ENCODE results near the gene CTDSPL.

CTDSPL gene

DNA sequence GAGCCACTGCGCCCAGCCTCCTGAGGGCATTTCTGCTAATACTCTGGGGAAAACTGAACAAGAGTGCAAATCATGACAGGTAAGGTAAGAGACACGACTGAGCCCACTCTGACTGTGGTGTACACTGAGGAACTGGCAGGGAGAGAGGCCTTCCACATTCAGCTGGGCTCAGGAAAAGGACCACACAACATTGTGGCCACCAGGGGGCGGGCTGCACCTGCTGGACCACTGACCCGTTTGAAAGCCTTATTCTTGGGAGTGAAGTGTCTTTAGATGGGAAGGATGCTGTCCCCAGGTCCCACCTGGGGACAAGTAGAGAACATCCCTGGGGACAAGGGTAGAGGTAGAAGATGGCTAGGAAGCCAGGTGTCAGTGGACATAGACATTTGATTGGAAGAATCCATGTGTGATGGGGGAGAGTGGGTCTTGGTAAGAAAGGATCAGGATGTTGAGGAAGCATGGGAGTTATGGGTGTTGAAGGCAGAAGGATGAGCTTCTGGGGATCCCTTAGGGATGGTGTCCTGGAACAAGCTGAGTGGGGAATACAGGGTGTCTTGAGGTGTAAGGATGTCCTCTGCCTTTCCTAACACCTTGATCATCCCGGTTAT, 6.2 kb upstream of the CTDSPL start:
- DNase-seq = peak; percentile 85

DNA sequence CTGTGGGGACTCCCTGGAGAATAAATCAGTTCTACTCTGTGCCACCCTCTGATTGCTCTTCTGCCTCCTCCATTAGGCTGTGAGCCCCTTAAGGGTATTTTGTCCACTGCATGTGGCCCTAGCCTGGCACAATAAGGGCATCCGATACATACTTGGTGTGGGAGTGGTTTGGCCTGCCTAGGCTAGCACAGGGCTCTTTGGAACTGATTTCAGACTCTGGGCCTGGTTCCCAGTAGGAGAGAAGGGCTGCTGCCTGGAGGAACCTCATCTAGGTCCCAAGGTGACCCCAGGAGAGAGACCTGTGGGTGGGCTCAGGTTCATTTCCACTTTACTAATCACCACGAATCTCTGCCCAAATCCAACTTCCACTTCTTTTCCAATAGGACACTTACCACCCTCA, 5.3 kb upstream of the CTDSPL start:
- DNase-seq = no peak

DNA sequence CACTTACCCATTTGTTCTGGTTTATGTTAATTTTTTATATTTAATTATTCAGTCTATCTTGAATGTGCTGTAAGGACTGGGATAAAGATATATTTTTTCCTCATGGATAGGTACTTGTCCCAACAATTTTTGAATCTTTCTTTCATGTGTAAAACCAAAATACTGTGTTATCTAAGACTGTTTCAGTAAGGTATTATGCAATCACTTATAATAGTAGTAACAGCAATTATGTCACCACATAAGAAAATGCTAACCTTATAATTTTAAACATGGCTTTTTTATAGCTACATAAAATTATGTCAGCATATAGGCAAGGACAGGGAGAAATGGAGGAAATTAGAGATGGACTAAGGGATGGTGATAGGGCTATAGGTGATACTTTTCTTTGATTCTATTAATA, 2.9 kb upstream of the CTDSPL start:
- no peak for DNase-seq

DNA sequence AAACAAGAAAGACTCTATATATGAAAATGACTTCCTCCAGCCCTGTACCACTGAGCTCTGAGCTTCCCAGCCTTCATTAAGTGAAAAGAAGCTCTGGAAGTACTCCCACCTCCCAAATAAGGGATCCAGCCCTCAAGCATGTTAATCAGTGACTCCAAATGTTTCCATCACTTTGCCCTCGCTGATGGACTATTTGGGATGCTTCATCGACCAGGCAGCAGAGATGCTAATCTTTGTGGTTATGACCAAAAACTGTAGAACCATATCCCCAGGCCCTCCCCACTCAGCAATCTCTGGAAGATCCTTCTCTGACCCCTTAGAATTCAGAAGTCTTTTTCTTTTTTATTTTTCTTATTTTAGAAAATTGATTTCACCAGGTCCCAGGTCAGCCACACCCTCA, 2.3 kb upstream of the CTDSPL start:
- no peak for DNase-seq

DNA sequence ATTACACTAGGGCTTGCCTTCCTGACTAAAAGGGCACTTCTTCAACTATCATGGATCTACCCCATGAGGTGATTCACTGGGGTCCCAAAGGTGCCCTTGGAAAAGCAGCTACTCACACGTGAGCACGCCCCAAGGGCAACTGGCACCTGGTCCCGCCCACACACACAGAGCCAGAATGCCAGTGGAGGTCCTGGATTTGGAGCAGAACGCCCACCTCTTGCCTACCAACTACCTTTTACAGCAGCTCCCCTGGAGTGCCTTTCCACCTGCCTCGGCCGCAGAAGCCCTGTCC, 1.8 kb upstream of the CTDSPL start:
- DNase-seq = peak; percentile 4

DNA sequence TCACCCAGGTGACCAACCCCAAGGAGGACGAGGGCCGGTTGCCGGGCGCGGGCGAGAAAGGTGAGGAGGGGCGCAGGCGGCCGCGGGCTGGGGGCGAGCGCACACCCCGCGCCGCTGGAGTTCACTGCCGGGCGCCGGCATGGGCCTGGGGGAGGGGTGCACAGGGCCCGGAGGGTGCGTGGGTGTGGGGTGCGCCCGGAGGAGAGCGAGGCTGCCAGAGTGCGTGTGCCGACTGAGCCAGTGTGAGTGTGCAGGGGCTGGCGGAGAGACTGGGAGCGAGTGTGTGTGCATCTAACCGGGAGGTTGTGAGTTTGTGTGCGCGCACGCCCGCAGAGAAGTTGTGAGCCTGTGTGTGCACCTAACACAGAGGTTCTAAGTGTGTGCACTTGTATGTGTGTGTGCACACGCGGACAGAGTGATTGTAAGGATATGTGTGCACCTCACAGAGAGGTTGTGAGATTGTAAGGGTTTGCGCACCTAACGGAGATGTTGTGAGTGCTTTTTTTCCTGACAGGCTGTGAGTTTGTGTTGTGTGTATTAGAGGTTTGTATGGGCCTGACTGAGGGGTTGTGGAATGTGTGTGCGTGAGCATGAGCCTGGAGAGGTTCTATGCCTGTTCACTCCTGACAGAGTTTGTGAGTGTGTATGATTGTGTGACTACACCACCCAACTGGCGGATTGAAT, 681 bp downstream of the CTDSPL start:
- DNase-seq = peak; percentile 75

DNA sequence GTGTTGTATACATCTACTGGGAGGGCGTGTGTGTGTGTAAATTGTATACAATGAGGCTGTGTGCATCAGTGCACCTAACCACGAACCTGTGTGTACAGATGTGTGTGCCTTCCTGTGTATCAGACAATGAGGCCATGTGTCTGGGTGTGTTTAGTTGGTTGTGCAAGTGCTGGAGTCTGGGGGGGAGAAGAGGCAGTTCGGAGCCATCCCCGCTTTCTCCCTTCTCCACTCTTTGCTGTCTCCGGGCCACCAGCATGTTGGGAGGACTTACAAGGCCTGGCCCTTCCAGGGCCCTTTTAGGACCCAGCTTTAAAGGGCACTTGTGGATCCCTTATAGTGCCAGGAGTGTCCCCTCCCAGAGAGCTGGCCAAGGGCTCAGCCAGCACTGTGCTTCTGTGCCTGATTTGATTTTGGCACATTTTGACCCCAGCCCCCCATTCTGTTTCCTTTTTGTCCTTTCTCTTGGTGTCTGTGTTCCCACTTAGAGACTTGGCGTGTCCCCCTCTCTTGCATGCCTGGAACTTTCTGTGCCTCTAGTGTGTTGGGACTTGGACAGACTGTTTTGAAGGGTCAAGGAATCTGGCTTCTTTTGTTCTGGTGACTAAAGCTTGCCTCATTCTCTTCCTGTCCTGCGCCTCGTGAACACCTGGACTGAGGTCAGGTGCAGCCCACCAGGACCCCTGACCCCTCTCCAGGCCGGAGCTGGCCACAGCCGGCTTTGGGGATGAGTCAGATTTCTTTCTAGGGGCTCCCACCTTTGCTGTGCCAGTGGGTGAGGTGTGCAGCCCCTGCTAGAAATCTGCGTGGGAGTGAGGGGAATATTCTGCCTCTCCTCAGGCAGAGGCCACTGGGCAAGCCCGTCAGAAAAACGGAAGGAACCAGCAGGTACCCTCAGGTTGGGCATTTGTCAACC, 1.5 kb downstream of the CTDSPL start:
- no peak for DNase-seq

DNA sequence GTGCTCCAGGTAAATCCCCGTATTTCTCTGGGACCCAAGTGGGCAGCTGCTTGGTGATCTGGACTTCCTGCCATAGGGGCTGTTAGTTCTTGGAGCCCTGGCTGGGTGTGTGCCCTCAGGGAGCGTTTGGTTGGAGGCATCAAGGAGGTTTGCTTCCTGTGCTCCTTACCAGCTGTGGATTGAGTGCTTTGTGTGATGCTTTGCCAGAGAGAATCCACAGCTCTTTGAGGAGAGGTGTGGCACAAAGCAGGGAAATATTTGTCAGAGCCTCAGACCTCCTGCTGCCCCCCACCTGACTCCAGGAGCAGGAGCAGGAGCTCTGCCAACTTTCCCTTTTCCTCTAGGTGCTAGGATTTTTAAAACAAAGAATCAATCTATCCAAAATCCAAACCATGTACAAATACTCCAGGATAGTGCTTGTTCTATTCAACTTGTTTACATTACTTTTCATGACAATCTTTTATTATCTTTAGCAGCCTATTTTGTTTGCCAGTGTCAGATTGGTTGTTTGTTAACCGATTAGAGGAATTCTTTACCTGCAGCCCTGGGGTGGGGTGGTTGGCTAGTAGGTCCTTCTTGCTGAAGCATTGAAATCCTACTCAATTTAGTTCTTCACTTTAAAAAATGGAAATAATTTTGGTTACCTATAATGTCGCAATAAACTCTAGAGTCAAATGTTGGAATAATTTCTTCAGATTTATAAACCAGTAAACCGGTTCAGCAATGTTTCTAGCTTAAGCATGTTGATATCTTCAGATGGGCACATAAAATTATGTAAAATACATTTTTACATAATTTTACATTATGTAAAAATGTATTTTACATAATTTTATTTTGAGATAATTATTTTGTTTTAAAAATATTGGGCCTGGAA, 2.5 kb downstream of the CTDSPL start:
- DNase-seq = no peak

DNA sequence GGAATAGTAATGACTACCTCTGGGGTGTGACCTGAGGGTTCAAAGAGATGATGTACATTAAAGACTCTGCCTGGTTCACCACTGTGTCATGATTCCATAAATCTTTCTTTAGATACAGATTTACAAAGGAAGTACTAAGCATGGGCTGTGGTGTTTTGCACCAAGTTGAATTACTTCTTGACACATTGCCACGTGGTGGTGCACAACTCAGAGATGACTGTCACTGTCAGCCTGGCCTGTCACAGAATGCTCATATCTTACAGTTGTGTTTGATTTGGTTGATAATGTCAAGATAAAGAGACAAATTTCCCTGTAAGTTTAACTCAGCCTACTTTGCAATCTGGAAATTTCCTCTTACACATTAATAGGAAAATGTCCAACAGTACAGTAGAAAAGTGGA, 3.2 kb downstream of the CTDSPL start:
- no peak for DNase-seq

DNA sequence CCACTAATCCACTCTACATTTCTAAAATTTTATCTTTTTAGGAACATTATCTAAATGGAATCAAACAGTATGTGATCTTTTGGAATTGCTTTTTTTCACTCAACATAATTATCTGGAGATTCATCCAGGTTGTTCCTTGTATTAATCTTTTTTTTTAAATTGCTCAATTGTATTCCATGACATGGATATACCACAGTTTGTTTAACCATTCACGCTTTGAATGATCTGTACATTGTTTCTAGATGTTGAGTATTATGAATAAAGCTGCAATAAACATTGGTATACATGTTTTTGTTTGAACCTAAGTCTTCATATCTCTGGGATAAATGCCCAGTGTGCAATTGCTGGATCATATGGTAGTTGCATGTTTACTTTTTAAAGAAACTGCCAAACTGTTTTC, 5.5 kb downstream of the CTDSPL start:
- no peak for DNase-seq

DNA sequence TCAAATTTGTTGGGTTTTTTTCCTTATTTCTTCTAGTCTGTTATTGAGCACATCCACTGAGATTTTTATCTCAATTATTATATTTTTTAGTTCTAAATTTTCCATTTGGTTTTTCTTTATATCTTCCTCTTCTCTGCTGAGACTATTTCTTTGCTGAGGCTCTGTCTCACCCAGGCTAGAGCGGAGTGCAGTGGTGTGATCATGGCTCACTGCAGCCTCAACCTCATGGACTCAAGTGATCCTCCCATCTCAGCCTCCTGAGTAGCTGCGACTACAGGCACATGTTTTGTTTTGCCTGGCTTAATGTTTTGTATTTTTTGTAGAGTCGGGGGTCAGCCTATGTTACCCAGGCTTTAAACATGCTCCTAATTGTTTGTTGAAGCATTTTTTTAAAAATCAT, 10.2 kb downstream of the CTDSPL start:
- no peak for DNase-seq

DNA sequence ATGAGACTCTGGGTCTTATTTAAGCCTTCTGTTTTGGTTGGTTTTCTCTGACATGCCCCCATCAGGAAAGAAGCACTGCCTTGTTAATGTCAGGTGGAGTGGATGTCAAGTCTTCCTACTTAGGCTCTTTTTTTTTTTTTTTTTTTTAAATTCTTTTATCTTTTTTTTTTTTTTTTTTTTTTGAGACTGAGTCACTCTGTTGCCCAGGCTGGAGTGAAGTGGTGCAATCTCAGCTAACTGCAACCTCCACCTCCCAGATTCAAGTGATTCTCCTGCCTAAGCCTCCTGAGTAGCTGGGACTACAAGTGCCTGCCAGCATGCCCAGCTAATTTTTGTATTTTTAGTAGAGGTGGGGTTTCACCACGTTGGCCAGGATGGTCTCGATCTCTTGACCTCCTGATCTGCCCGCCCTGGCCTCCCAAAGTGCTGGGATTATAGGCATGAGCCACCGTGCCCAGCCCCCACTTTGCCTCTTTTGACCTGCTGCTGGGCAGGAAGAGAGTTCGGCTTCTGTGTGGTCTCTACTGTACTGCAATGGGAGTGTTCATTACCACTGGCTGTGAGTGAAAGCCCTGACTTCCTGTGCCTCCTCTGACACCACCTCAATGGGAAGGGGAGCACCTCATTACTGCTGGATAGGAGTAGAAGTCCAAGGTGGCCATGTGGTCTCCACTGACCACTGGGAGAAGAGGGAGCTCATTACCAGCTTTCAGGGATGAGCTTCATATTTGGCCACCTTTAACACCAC, 10.9 kb downstream of the CTDSPL start:
- no peak for DNase-seq

DNA sequence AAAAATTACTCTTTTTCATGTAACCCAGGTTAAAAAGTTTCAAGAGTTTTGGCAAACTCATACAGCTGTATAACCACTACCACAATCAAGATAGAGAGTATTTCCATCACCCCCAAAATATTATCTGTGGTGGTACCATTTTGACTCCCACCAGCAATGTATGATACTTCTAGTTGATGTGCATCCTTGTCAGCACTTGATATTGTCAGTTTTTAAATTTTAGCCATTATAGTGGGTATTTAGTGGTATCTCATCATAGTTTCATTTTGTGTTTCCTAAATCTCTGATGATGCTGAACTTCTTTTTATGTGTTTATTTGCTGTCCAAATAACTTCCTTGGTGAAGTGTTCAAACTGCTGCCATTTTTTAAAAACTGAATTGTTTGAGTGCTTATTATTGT, 14.6 kb downstream of the CTDSPL start:
- DNase-seq = no peak

DNA sequence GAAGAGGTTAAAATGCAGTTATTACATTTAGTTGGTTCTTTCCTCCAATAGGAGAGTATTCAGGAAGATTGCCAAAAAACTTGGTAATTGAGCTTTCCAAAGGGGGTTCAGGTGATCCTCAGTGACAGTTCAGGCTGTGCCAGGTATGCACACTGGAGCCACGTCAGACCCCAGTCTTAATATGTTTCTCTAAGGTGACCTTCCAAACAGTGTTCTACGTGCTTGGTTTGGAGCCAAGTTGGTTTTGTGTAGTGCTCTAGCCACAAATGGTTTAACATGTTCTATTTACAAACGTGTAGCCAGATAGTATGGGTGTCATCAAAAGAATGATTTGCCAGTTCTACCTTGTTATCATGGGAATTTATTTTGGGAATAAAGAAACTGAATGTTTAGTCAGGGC, 21.0 kb downstream of the CTDSPL start:
- no peak for DNase-seq

DNA sequence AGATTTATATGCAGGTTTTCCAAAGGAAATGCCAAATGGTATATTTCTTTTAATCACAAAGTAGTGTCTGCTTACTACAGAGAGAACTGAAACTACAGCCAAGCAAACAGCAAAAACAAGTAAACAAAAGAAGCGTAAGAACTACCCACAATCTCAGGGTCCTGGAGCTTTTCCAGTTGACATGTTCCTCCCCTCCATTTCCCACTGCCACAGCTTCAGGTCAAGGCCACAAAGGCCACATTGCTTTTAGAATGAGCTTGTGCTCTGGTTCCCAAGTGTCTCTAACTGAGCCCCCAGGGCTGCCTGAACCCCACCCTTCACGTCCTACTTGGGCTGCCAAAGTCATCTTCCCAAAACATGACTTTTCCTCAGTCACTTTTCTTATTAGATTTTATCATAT, 24.1 kb downstream of the CTDSPL start:
- DNase-seq = no peak

DNA sequence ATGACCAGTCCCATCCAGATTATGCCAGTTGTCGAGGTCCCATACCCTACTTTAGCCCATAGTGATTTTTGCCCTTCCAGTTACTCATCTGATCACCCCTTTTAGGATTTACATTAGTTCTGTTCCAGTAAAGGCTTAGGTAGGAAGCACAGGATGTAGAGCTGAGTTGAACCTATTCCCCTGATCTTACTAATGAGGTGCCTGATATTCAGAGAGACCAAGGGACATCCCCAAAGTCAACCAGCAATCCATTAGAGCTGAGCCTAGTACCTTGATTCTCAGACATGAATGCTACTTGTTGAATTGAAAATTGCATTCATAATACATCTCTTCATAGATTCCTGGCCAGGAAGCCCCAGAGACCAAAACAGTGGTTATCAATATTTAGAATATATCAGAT, 24.7 kb downstream of the CTDSPL start:
- no peak for DNase-seq

DNA sequence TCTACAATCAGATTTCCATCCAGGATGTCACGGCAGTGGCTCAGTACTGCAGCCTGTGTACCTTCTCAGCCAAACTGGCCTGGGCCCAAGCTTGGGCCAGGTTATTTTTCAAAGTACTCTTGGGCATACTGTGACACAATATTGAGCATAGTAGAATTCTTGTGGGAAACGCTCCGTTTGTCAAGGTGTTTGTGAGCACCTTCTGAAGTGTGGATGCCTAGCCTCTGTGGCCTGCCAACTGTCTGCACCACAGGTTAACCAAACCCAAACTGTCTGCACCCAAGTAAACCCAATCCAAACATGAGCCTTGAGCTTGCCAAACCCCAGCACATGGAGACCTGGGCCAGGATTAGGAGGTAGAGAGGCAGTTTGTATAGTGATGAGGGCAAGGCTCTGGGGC, 25.4 kb downstream of the CTDSPL start:
- DNase-seq = no peak

DNA sequence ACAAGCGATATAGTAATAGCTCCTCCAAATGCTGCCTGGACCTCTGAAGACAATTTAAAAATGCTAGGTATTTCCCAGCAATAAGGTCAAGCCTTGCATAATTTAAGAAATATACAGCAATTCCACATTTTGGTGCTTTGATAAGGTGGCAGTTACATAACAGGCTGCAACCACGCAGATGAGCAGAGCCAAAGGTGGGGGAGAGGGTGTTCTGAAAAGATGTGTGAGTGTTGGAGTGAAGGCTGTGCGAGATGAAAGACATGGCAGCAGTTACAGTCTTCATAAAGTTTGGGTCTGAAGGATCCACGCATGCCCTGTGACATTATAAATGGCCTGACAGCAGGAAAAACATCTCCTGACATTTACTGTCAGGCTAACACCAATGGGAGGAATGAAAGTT, 26.1 kb downstream of the CTDSPL start:
- DNase-seq = no peak

DNA sequence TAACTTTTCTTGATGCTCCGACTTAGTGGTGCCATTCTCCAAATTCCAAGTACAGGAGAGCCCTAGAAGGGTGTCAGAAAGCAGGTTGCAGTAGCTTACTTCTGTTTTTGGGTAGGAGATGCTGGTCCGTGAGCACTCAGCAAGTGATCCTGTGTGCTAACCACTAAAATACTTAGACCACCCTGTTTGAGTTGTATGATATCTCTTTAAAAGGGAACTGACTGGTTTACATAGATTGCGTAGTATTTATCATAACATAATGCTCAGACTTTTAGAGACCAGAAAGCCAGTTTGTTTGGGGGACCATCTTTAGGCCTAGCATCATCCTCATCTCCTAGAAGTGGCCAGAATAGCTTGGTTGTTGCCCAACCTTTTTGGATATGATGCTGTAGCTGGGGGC, 26.7 kb downstream of the CTDSPL start:
- no peak for DNase-seq

DNA sequence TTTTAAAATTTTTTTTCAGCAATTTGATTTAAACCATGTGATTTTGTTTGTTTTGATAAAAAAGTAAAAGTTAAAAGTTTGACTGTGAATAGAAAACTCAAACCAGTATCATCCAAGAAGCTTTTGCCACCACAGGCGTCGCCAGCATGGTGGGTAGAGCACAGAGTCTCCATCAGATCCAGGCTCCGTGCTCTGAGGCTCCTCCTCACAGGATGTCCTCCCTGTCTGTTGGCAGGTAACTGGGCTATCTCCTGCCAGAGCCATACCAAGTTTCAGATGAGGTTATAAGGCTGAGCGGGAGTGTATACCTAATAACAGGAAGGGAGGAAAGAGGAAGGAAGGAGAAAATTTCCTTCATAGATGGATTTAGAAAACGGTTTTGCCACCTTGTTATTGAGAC, 28.8 kb downstream of the CTDSPL start:
- DNase-seq = no peak

DNA sequence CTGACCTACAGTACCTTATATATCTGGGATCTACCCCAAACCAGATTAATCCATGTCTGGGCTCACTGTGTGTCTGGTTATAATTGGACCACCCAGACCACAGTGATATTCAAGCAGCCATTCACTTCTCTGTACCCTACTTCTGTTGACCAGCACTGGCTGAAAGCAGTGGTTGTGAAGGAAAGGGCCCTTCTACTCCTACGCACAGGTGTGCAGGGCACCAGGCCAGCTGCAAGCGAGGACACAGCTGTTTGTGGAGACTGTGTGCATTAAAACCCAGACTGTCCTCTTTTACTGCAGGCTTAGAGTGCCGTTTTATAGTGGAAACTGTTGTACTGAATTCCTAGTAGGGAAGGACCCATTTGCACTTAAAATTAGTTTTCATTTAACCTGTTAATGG, 29.5 kb downstream of the CTDSPL start:
- DNase-seq = no peak

DNA sequence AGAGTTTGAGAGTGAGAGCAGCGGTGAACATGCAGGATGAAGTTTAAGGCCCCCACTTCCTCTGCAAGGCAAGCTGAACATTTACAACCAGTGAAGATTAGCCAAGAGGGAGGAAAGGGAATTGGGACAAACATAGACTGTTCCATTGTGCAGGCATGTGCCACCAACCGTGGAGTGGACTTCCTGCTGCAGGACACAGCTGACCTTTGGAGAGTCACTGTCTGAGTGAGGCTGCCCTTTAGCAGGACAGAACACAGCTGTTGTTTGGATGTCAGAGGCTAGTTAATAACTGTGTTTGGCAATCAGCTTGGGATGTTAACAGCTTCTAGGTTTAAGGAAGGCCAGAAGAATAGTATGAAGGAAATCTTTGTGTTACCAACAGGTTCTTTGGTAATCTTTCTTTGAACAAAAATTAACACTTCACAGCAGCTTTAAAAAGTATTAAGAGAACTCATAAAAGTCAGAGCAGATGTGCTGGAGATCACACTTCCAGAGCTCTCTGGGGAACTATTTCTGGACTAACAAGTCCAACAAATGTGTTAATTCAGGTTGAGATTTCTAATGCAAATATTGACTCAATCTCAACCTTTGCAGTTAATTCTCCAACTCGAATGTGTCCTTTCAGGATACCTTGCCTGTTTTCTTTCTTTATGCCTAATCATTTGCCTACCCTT, 31.4 kb downstream of the CTDSPL start:
- no peak for DNase-seq

Measured in stimulated activated CD4-positive, alpha-beta T cell treated with anti-CD3 and anti-CD28 coated beads, Interleukin-15, amount 100 ng/mL, for 24 hours (primary cell).